Measurements from ENCODE around the gene CLCN2.

CLCN2 gene

GRCh38 chr3:184380627-184381260 is 19.3 kb upstream of the CLCN2 start:
- no peak for DNase-seq

GRCh38 chr3:184380185-184380626 is 18.8 kb upstream of the CLCN2 start:
- no peak for DNase-seq

GRCh38 chr3:184379358-184380184 is 18.2 kb upstream of the CLCN2 start, which contains the start of gene CHRD:
Gene CHRD (plus strand): TSS chr3:184380054. CDS start chr3:184380319, 265 bp downstream.
- DNase-seq = no peak

DNA sequence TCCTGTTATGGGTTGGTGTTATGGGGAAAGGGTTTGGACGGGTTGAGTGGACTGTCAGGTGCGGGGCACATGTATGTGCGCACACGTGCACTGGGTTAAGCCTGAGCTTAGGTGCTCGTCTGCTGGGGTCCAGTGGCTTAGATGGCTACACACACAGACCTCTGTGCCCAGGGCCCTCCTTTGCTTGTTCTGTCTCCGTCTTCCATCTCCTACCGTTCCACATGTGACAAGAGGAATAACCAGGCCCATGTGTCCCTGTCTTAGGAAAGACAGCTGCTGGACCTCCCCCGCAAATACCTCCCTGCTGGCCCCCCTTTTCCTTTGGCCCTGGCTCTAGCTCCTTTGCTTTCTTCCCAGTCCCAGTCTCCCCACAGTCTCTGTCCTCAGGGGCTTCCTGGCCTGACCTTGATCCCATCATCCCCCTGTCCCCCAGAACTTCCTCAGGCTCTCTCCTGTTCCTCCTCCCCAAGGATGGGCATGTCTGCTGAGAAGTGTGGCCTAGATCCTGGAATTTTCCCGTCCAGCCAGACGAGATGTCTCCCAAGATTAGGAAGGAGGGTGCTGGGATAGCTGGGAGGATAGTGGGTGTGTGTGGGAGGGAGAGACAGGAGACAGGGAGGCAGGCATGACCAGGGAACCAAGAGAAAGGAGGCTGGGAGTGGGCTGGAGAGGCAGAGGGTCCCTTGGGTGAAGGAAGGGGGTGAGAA is 17.4 kb upstream of the CLCN2 start:
- DNase-seq = no peak

DNA sequence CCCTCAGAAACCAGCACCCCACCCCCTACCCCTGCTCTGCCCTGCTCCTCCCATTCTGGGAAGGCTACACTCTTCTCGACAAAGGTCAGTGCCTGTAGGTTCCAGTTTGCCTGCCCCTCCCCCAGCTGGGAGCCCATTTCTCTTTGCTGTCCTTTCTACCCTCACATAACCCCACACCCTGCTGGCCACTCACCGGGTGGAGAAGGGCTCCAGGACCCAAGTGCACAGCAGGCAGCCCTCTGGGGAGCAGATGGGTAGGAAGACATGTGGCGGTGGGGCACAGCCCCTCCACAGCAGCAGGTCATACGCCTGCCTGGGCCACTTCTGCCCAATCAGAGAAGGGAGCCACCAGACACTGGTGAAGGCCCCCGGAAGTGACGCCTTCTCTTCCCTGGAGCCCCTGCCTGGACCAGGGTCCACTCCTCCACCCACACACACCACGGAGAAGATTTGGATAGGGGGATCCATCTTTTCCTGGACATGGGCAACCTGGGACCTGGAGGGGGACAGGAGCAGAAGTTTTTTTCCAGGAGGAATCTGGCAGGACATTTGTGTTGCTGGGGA is 16.6 kb upstream of the CLCN2 start, which contains the start of gene THPO:
Gene THPO (minus strand): TSS at position 326 of the 564 bp plus-strand sequence. CDS start 1,948 bp downstream, outside the sequence.
- DNase-seq = no peak

GRCh38 chr3:184377374-184377773 is 16.0 kb upstream of the CLCN2 start:
- DNase-seq = no peak

GRCh38 chr3:184375747-184376461 is 14.5 kb upstream of the CLCN2 start:
- DNase-seq = no peak

DNA sequence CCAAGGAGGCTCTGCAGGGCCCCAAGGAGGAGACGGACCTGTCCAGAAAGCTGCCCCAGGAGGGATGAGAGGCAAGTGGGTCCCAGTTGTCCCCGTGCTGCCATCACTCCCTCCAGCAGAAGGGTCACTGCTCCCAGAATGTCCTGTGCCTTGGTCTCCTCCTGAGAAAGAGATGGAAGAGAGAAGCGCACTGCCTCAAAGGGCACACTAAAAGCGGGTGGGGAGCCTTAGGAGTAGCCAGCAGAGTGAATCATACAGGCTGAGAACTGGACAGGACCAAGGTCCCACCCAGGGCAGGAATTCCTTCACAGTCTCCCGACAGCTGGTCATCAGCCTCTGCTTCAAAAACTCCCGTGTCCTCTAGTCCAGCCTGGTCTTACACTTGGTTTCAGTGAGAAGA is 12.0 kb upstream of the CLCN2 start:
- DNase-seq = no peak

GRCh38 chr3:184372911-184373310 is 11.5 kb upstream of the CLCN2 start:
- DNase-seq = no peak

- DNase-seq = no peak
These were observed 11.0 kb upstream of the CLCN2 start for GRCh38 chr3:184372296-184372821.

DNA sequence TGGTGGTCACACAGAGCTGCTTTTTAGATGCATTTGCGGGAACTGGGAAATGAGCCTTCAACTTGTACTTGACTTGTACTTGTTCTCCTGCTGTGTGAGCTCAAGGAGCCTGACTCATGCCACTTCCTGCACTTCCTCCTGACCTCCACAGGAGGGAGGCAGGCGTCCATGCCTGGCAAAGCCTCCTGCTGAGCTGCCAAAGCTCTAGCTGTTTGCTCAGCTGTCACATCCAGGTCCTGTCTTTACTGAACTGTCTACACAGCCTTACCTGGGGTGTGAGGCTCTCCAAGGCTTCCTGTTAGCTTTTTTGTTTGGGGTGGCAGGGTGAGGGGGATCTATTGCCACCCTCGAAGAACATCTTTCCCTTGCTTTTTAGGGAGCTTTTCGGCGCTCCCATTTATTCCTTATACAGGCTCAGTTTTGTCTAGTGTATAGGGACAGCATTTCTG is 10.2 kb upstream of the CLCN2 start:
- DNase-seq = peak; percentile 70

- DNase-seq = no peak
These were observed 7.3 kb upstream of the CLCN2 start for GRCh38 chr3:184368586-184369183.

DNA sequence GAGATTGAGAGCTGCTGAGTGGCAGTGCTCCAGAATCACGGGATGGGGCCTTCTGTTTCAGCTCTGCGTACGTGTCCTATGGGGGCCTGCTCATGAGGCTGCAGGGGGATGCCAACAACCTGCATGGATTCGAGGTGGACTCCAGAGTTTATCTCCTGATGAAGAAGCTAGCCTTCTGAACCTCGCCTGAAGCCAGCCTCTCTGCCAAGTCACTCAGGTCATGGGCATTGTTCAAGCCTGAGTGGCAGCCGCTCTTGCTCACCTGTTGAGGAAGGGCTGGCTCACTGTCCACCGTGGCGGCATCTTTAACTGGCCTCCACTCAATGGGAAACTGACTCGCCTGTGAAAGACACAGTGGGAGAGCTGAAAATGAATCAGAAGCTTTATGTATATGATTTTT is 6.7 kb upstream of the CLCN2 start:
- no peak for DNase-seq

DNA sequence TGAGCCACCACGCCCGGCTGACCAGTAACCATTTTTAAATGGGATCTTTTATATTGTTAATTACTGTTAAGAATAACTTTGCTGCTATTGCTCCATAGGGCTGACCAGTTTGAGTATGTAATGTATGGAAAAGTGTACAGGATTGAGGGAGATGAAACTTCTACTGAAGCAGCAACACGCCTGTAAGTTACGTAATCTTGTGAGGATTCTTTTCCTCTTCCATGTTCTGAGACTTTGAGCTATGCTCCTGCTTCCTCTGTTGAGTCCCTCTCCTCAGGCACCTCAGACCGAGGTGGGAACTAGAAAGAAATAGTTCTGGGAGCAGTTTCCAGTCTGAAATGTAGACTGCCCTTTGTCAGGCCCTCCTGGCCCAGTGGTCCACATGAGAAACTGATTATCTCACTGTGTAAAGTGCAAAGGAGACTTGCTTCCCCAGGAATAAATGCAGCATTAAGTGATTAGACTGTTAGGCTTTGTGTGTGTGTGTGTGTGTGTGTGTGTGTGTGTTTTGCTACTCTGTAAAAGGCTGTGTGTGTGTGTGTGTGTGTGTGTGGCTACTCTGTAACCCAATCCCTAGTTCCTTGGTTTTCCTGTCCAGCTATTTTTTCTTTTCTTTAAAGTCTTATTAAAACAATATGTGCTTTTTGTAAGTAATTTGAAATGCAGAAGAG is 5.3 kb upstream of the CLCN2 start:
- no peak for DNase-seq

DNA sequence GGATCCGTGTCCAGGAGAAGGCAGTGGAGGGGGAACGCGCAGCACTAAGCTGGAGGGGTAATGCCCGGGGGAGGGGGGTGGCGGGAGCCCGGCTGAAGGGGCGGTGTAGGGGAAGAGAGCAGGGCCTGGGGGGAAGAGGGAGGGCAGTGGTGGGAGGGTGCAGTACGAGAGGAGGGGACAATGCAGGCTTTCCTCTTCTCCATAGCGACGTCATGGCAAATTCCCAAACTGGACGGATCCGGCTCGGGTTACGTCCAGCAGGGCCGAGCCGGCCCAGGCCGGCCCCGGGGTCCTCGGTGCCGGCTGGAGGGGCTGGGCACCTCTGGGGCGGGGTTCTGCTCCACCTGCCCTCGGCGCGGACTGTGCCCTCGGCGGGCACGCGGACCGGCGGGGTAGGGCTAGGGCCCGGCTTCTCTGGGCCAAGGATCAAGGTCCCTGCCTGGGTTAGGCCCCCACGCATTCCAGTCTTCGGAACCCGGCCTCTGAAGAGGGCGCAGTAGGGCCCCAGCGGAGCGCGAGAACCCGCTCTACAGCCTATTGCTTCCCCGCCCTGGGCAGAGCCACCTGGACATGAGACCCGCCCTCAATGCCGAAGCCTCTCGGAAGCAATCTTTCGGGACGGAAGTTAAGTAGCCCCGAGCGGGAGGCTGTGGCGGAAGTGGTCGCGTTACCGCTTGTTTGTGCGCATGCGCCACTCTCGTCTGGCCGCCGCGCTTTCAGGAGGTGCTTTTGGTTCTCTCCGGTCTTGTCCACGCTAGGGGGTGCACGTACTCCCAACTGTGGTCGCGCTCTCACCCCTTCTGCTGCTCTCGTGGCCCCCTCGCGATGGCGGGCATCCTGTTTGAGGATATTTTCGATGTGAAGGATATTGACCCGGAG is 1.5 kb upstream of the CLCN2 start:
- DNase-seq = peak; percentile 96

DNA sequence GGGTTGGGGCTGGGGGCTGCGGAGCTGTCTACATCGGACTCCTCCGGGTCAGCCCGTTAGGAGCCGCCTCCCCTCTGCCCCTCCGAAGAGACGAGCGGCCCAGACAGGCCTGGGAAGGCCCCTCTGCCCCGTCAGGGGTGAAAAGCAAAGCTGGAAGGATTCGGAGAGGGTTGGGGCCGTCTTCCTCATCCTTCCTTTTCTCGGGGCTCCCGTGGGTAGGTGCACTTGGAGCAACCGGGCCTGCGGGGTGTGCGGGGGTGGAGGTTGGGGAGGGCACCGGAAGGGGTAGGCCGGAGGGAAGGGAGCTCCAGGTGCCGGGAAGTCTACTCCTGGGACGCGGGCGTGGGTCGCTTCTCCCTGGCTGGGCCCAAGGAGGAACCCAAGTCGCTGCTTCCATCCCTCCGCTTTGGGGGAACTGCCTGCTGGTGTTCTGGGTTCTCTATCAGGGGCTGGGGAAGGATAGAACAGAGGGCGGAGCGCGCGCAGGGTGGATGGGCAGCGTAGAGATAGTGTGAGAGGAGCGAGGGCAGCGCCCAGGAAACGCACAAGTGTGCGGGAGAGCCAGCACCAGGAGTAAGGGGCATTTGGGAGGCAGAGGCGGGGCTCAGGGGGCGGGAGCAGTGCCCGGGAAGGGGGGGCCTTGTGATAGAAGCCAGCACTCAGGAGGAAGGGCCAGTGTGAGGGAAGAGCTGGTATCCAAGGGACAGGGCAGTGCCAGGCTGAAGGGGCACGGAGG is 695 bp upstream of the CLCN2 start:
- DNase-seq = peak; percentile 24

GRCh38 chr3:184360929-184361531 is 375 bp downstream of the CLCN2 start:
- DNase-seq = no peak

GRCh38 chr3:184360070-184360928 is 1.1 kb downstream of the CLCN2 start:
- no peak for DNase-seq
